SK-N-SH treated with all-trans-retinoic acid at 6 μM for 48 hours (cell line): ENCODE measurements around the gene ZNF771.

ENCODE experiments used
- ATAC-seq: fragments of 200-7000 bp; cut with Tn5 transposase; 3 replicates; pipeline ENCODE4 v1.9.1; 2020; ENCODE audit warnings: mild to moderate bottlenecking, moderate library complexity
- ARNTL ChIP-seq: fragments of 450-650 bp; formaldehyde crosslinking; IDR thresholded peaks from 2 replicates; pipeline ENCODE4 v1.5.0; 2020; ENCODE audit warnings: low read depth, mild to moderate bottlenecking, moderate library complexity, borderline replicate concordance
- BACH2 ChIP-seq: fragments of 250-450 bp; sonication (Bioruptor Pico); IDR thresholded peaks from 2 replicates; pipeline ENCODE4 v1.9.0; 2021; ENCODE audit warnings: mild to moderate bottlenecking, borderline replicate concordance
- CSDC2 ChIP-seq: fragments of 250-450 bp; sonication (Bioruptor Pico); IDR thresholded peaks from 2 replicates; pipeline ENCODE4 v1.5.0; 2020; ENCODE audit warnings: mild to moderate bottlenecking, moderate library complexity
- ESRRG ChIP-seq: fragments of 250-450 bp; sonication (Bioruptor Pico); IDR thresholded peaks from 2 replicates; pipeline ENCODE4 v1.6.1; 2021; ENCODE audit warnings: mild to moderate bottlenecking
- GLIS3 ChIP-seq: fragments of 250-450 bp; sonication (Bioruptor Pico); IDR thresholded peaks from 2 replicates; pipeline ENCODE4 v1.5.0; 2020; ENCODE audit warnings: mild to moderate bottlenecking, moderate library complexity
- ISL1 ChIP-seq: fragments of 250-450 bp; sonication (Bioruptor Pico); IDR thresholded peaks from 2 replicates; pipeline ENCODE4 v2.1.2; 2022; ENCODE audit warnings: mild to moderate bottlenecking, moderate library complexity
- OSR1 ChIP-seq: fragments of 250-450 bp; sonication (Bioruptor Pico); IDR thresholded peaks from 2 replicates; pipeline ENCODE4 v1.8.0; 2022; ENCODE audit warnings: moderate library complexity, mild to moderate bottlenecking, inconsistent platforms
- PPARA ChIP-seq: fragments of 250-450 bp; sonication (Bioruptor Pico); IDR thresholded peaks from 2 replicates; pipeline ENCODE4 v1.5.0; 2020; ENCODE audit warnings: mild to moderate bottlenecking, borderline replicate concordance
- RARB ChIP-seq: fragments of 250-450 bp; sonication (Bioruptor Pico); IDR thresholded peaks from 2 replicates; pipeline ENCODE4 v1.8.0; 2021; ENCODE audit warnings: mild to moderate bottlenecking, moderate library complexity
- SNAI2 ChIP-seq: fragments of 250-450 bp; sonication (Bioruptor Pico); IDR thresholded peaks from 2 replicates; pipeline ENCODE4 v1.5.0; 2020; ENCODE audit warnings: mild to moderate bottlenecking, moderate library complexity
- TCF4 ChIP-seq: fragments of 250-450 bp; sonication (Bioruptor Pico); IDR thresholded peaks from 2 replicates; pipeline ENCODE4 v1.8.0; 2021; ENCODE audit warnings: mild to moderate bottlenecking, moderate library complexity, borderline replicate concordance
- TOX ChIP-seq: fragments of 250-450 bp; sonication (Bioruptor Pico); IDR thresholded peaks from 2 replicates; pipeline ENCODE4 v1.8.0; 2021; ENCODE audit warnings: mild to moderate bottlenecking, moderate library complexity, borderline replicate concordance
- ZC3H10 ChIP-seq: fragments of 250-450 bp; sonication (Bioruptor Pico); IDR thresholded peaks from 2 replicates; pipeline ENCODE4 v1.5.1; 2021; ENCODE audit warnings: mild to moderate bottlenecking, moderate library complexity
- ZFP3 ChIP-seq: fragments of 250-450 bp; sonication (Bioruptor Pico); IDR thresholded peaks from 2 replicates; pipeline ENCODE4 v1.5.0; 2020; ENCODE audit warnings: mild to moderate bottlenecking, moderate library complexity
- ZNF70 ChIP-seq: fragments of 450-650 bp; formaldehyde crosslinking; IDR thresholded peaks from 2 replicates; pipeline ENCODE4 v1.5.0; 2020; ENCODE audit warnings: mild to moderate bottlenecking, moderate library complexity
- ZNF8 ChIP-seq: fragments of 450-650 bp; formaldehyde crosslinking; IDR thresholded peaks from 2 replicates; pipeline ENCODE4 v1.5.0; 2020; ENCODE audit warnings: mild to moderate bottlenecking, moderate library complexity
- TF ChIP-seq, protein P1 (sequence below): fragments of 250-450 bp; sonication (Bioruptor Pico); IDR thresholded peaks from 2 replicates; pipeline ENCODE4 v1.8.0; 2020; ENCODE audit warnings: mild to moderate bottlenecking, moderate library complexity, borderline replicate concordance
- TF ChIP-seq, protein P2 (sequence below): fragments of 250-450 bp; sonication (Bioruptor Pico); IDR thresholded peaks from 2 replicates; pipeline ENCODE4 v1.5.1; 2021; ENCODE audit warnings: mild to moderate bottlenecking, moderate library complexity
- TF ChIP-seq, protein P3 (sequence below): fragments of 250-450 bp; sonication (Bioruptor Pico); IDR thresholded peaks from 2 replicates; pipeline ENCODE4 v1.5.0; 2020; ENCODE audit warnings: mild to moderate bottlenecking, moderate library complexity
- TF ChIP-seq, protein P4 (sequence below): fragments of 250-450 bp; sonication (Bioruptor Pico); IDR thresholded peaks from 2 replicates; pipeline ENCODE4 v1.8.0; 2021; ENCODE audit warnings: low read depth, mild to moderate bottlenecking, moderate library complexity, borderline replicate concordance
- TF ChIP-seq, protein P5 (sequence below): fragments of 250-450 bp; sonication (Bioruptor Pico); IDR thresholded peaks from 2 replicates; pipeline ENCODE4 v1.5.1; 2020; ENCODE audit warnings: low read depth, mild to moderate bottlenecking, moderate library complexity

Gene ZNF771

DNA sequence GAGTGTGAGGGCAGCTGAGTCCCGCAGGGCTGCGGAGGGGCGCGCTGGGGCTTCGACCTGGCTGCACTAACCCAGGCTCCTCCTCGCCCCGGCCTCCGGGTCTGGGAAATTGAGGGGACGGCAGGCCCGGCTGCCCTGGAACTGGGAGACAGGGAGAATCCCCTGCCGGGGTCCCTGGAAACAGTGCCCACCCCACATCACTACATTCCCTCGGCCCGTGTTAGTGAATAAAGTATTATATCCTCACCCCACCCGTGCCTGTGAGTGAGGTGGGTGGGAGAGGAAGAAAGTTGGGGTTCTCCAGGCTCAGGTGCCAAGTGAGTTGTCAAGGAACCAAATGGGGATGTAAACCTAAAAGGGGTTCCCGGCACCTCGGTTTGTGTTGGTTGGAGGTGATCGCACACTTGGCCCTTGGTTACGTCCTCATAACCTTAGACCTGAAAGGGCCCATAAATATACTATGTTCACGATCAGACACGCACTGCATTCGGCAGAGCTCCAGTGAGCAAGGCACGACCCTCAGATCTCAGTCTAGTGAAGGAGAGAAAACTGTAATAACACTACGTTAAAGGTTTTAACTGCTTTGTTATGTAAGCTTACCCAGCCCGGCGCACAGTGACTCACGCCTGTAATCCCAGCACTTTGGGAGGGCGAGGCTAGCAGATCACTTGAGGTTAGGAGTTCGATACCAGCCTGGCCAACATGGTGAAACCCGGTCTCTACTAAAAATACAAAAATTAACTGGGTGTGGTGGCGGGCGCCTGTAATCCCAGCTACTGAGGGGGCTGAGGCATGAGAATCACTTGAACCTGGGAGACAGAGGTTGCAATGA is 11.2 kb downstream of the ZNF771 start:
- ATAC-seq = no peak
- no peak for TF ChIP-seq OSR1
- no peak for TF ChIP-seq ISL1 (CRISPR knock-in tag)
- TF ChIP-seq TCF4 (CRISPR knock-in tag) = no peak
- TF ChIP-seq, protein P1, sequence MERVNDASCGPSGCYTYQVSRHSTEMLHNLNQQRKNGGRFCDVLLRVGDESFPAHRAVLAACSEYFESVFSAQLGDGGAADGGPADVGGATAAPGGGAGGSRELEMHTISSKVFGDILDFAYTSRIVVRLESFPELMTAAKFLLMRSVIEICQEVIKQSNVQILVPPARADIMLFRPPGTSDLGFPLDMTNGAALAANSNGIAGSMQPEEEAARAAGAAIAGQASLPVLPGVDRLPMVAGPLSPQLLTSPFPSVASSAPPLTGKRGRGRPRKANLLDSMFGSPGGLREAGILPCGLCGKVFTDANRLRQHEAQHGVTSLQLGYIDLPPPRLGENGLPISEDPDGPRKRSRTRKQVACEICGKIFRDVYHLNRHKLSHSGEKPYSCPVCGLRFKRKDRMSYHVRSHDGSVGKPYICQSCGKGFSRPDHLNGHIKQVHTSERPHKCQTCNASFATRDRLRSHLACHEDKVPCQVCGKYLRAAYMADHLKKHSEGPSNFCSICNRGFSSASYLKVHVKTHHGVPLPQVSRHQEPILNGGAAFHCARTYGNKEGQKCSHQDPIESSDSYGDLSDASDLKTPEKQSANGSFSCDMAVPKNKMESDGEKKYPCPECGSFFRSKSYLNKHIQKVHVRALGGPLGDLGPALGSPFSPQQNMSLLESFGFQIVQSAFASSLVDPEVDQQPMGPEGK (CRISPR knock-in tag) = no peak

DNA sequence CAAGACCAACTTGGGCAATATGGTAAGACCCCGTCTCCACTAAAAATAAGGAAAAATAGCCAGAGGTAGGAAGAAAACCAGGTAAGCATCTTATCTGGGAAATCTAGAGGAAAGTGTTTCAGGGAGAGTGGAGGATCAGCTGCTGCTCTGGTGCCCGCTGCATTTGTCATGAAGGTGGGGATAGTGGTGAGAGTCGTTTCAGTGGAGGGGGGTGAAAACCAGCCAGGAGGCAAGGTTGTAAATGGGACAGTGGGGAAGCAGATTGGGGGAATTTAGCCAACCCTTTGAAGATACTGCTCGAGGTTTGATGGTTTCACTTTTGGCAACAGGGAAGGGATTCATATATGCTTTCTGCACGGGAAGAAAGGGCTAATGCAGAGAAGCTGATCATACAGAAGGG is 13.6 kb downstream of the ZNF771 start:
- ATAC-seq = no peak
- TF ChIP-seq SNAI2 (CRISPR knock-in tag) (no peak), BACH2 (CRISPR knock-in tag) (no peak), ESRRG (CRISPR knock-in tag) (no peak), ZC3H10 (no peak), ZFP3 (CRISPR knock-in tag) (no peak), ZNF8 (no peak), OSR1 (no peak), CSDC2 (CRISPR knock-in tag) (no peak), RARB (CRISPR knock-in tag) (no peak), GLIS3 (no peak), ZNF70 (CRISPR knock-in tag) (no peak), TOX (no peak), ARNTL (no peak), ISL1 (CRISPR knock-in tag) (no peak), PPARA (CRISPR knock-in tag) (no peak)
- TF ChIP-seq, protein P2, sequence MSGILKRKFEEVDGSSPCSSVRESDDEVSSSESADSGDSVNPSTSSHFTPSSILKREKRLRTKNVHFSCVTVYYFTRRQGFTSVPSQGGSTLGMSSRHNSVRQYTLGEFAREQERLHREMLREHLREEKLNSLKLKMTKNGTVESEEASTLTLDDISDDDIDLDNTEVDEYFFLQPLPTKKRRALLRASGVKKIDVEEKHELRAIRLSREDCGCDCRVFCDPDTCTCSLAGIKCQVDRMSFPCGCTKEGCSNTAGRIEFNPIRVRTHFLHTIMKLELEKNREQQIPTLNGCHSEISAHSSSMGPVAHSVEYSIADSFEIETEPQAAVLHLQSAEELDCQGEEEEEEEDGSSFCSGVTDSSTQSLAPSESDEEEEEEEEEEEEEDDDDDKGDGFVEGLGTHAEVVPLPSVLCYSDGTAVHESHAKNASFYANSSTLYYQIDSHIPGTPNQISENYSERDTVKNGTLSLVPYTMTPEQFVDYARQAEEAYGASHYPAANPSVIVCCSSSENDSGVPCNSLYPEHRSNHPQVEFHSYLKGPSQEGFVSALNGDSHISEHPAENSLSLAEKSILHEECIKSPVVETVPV (CRISPR knock-in tag) = no peak
- TF ChIP-seq, protein P1 (CRISPR knock-in tag) = no peak
- TF ChIP-seq, protein P3, sequence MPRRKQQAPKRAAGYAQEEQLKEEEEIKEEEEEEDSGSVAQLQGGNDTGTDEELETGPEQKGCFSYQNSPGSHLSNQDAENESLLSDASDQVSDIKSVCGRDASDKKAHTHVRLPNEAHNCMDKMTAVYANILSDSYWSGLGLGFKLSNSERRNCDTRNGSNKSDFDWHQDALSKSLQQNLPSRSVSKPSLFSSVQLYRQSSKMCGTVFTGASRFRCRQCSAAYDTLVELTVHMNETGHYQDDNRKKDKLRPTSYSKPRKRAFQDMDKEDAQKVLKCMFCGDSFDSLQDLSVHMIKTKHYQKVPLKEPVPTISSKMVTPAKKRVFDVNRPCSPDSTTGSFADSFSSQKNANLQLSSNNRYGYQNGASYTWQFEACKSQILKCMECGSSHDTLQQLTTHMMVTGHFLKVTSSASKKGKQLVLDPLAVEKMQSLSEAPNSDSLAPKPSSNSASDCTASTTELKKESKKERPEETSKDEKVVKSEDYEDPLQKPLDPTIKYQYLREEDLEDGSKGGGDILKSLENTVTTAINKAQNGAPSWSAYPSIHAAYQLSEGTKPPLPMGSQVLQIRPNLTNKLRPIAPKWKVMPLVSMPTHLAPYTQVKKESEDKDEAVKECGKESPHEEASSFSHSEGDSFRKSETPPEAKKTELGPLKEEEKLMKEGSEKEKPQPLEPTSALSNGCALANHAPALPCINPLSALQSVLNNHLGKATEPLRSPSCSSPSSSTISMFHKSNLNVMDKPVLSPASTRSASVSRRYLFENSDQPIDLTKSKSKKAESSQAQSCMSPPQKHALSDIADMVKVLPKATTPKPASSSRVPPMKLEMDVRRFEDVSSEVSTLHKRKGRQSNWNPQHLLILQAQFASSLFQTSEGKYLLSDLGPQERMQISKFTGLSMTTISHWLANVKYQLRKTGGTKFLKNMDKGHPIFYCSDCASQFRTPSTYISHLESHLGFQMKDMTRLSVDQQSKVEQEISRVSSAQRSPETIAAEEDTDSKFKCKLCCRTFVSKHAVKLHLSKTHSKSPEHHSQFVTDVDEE (CRISPR knock-in tag) = no peak
- TF ChIP-seq, protein P4, sequence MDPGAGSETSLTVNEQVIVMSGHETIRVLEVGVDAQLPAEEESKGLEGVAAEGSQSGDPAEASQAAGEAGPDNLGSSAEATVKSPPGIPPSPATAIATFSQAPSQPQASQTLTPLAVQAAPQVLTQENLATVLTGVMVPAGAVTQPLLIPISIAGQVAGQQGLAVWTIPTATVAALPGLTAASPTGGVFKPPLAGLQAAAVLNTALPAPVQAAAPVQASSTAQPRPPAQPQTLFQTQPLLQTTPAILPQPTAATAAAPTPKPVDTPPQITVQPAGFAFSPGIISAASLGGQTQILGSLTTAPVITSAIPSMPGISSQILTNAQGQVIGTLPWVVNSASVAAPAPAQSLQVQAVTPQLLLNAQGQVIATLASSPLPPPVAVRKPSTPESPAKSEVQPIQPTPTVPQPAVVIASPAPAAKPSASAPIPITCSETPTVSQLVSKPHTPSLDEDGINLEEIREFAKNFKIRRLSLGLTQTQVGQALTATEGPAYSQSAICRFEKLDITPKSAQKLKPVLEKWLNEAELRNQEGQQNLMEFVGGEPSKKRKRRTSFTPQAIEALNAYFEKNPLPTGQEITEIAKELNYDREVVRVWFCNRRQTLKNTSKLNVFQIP (CRISPR knock-in tag) = no peak
- TF ChIP-seq, protein P5, sequence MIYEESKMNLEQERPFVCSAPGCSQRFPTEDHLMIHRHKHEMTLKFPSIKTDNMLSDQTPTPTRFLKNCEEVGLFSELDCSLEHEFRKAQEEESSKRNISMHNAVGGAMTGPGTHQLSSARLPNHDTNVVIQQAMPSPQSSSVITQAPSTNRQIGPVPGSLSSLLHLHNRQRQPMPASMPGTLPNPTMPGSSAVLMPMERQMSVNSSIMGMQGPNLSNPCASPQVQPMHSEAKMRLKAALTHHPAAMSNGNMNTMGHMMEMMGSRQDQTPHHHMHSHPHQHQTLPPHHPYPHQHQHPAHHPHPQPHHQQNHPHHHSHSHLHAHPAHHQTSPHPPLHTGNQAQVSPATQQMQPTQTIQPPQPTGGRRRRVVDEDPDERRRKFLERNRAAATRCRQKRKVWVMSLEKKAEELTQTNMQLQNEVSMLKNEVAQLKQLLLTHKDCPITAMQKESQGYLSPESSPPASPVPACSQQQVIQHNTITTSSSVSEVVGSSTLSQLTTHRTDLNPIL (CRISPR knock-in tag) = no peak
